HG03442 (cell line): ENCODE results near the gene ATF5.

Experiments used
- ATAC-seq: cut with Tn5 transposase; IDR thresholded peaks from one replicate; pipeline ENCODE4 v1.9.1; 2021; ENCODE audit warnings: mild to moderate bottlenecking, moderate library complexity; ENCODE audit not compliant: unreplicated experiment

ATF5 gene

DNA sequence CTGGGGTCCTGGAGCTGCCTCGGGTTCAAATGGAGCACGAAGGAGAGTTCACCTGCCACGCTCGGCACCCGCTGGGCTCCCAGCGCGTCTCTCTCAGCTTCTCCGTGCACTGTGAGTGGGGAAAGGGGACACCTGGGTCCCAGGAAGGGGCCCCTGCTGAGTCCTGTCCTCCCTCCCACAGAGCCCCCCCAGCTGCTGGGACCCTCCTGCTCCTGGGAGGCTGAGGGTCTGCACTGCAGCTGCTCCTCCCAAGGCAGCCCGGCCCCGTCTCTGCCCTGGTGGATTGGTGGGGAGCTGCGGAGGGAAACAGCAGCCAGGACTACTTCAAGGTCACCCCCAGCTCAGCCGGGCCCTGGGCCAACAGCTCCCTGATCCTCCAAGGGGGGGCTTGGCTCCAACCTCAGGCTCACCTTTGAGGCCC lies 43.0 kb downstream of the ATF5 start:
- no peak for ATAC-seq

DNA sequence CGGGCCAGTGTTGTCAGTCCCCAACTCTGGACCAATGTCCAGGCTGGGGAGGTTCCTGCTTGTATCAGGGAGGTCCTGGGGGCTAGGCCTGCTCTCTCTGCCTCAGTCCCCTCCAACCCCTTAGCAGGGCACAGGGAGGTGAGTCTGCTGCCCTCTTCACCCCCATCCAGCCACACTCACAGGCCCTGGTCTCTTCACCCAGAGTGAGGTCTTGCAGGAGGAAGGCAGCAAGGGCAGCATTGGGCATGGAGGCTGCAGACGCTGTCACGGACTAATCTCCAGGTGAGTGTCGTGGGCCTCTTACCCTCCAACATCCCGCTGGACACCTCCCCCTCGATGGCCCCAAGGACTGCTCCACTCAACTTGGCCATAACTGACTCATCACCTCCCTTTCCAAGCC lies 43.8 kb downstream of the ATF5 start:
- ATAC-seq = no peak

DNA sequence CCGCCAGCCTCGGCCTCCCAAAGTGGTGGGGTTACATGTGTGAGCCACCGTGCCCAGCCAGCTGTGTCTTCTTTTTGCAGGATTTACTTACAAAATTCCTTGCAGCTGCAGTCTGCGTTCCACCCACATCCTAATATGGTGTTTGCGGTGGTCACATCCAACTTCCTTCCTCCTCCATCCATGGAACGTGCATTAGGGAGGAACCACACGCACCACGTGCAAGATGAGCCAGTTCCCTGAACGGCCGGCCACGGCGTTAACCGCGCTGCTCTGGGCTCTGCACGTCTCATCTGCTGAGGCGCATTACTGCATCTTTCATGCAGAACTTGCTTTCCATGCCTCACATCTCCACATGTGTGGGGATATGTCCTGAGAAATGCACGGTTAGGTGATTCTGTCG lies 45.0 kb downstream of the ATF5 start:
- no peak for ATAC-seq

DNA sequence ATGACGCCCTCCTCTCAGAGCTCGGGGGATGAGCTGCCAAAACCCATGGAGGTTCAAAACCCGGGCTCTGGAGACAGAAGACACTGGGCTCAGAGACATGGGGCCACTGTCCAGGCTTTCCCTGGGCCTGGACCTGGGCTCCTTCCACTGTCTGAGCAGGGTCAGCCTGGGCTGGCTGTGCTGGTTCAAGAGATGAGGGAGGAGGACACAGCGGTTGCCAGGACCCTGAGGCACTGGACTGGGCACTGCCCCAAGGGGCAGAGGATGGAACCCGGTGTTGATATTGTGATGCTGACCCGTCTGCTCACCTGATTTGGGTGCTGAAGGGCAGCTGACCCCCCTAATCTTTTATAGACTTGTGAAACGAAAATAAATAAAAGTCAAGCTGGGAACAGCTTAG lies 46.0 kb downstream of the ATF5 start:
- no peak for ATAC-seq

DNA sequence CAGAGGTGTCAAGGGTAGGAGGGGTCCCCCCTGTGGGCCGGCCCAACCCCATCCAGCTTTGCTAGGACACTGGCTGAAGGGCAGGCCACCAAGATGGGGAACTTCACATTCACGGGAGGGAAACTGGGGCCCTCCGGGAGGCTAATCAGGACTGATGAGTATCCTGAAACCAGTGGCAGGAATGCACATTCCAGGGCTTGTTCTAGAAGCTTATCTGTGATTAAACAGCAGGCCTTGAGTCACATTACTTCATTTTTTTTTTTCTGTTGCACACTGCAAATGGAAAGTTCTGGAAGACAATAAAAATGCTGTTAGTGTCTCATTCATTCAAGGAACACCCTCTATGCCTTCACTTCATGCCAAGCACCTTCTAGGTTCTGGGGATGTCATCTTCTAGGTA lies 47.5 kb downstream of the ATF5 start:
- ATAC-seq = no peak

DNA sequence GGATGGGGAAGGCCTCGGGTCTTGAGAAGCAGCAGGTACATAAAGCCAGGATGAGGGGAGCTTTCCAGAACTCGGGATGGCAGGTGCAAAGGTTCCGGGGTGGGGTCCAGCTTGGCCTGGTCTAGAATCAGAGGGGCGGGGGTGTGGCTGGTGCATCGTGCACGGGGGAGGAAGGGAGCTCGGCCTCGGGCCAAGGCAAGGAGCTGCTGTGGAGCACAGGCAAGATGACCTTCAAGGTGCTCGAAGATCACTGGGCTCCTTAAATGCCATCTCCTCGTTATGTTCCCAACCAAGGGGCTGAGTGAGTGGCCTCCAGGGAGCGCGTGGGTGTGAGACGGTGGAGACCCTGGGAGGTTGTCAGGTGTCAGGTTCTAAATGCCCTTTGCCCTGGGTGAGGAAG lies 48.1 kb downstream of the ATF5 start:
- ATAC-seq = no peak

DNA sequence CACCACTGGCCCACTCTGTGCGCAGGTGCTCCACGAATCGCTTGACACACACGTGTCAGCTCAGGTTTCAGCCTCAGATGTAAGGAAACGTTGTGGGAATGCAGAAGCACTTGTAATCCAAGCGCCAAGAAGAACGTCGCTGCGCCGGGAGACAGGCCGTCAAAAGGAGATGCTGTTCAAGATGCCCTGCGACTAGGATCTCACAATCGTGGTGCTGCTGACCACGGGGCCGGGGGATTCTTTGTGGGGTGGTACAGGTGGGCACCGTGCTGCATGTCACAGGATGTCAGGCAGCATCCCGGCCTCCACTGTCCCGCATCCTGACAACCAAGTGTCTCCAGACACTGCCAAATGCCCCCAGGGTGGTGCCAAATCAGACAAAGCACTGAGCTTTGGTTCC lies 48.9 kb downstream of the ATF5 start:
- ATAC-seq = no peak

DNA sequence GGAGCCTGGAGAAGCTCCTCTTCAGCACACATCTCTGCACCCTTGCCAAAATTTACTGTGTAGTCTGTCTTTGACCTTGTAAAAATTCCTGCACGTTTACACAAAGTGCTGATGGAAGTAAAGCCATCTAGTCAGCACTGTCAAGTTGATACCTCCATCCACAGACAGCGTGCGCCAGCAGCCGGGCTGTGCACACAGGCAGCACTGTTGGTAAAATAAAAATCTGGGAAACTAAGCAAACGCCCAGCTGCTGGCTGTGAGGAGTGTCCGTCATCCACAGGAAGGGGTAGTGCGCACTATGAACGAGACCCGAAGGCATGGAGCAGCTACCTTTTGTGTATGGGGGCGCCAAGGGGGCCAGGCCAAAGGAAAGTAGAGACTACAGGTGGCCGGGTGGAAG lies 49.3 kb downstream of the ATF5 start:
- ATAC-seq = no peak

DNA sequence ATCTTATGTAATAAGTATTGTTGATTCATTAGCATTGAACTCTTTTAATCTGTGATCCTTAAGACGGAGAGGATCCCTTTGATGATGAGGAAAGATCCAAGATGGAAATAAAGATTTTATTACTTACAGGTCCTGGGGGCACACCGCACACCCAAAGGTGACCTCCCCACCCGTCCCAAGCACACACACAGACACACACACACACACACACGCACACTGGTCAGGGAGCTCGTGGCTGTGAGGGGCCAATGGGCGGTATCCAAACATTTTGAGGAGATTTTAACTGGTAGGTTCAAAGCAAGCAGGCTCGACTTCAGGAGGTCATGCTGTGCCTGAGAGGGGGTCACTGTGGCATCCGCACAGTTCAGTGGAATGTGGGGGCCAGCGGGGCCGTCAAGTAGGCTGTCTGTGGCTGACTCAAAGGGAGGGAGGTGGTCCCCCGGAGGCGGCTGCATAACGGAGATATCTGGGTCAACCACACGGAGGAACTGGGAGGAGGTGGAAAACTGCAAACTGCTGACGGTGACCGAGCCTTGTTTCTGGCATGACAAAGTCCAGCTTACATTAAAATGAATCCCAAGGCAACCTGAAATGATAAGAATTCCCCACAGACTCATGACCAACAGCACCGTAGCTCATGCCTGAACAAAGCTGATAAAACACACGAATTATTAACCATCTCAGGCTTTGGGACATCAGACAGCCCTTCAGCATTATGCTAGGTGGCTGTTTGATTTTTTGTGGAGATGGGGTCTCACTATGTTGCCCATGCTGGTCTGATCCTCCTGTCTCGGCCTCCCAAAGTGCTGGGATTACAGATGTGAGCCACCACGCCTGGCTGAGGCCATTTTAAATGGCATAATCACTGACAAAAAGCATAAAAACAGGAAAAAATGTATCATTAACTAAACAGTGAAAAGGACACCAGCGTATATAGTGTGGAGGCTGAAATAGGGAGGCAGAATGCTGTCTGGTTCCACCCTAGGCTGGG lies 52.9 kb downstream of the ATF5 start:
- no peak for ATAC-seq
